GM21423 (cell line): ENCODE data around the gene MCEE.
"Not testable (repeated sequence)": the region's sequence is repeated elsewhere in the genome, so short reads cannot be mapped to it uniquely, and the experiment has no call there.

Experiments used
- ATAC-seq: cut with Tn5 transposase; IDR thresholded peaks from one replicate; pipeline ENCODE4 v1.9.1; 2021; ENCODE audit warnings: mild to moderate bottlenecking, moderate library complexity; ENCODE audit not compliant: unreplicated experiment

MCEE gene

DNA sequence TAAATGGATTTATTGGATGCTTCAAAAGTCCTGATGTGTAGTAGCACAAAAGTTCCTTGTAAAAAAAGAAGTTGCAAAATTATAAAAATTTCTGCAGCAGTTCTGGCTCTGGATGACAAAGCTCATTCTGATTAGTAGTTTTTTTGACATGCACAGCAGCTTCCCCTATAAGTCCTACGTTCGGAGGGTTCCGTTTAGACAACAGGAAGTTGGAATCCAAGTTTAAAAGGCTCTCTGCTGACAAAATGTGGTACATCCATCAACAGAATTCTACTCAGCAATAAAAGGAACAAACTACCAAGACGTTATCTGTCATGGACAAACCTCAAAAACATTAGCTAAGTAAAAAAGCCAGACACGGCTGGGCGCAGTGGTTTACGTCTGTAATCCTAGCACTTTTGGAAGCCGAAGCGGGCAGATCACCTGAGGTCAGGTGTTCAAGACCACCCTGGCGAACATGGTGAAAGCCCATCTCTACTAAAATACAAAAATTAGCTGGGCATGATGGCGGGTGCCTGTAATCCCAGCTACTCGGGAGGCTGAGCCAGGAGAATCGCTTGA is 46.2 kb downstream of the MCEE start:
- not testable (repeated sequence) for ATAC-seq

DNA sequence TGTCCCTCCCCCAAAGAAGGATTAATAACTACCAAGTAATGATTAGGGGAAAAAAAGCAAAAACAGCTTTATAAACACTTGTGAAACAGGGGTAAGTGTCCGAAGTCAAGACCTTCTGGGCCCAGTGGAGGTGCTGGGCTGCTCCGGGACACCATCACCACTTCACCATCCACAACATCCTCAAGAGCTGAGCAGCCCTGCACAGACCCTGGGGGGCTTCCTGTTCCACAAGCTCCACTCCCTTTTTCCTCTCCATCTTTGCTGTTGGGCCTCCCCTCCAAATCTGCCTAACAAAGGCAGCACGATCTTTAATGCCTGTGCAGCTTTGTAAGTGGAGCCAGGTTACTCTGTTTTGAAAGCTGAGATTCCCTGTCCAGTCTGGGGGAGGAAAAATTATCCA is 46.7 kb downstream of the MCEE start:
- ATAC-seq, result not testable (repeated sequence)

DNA sequence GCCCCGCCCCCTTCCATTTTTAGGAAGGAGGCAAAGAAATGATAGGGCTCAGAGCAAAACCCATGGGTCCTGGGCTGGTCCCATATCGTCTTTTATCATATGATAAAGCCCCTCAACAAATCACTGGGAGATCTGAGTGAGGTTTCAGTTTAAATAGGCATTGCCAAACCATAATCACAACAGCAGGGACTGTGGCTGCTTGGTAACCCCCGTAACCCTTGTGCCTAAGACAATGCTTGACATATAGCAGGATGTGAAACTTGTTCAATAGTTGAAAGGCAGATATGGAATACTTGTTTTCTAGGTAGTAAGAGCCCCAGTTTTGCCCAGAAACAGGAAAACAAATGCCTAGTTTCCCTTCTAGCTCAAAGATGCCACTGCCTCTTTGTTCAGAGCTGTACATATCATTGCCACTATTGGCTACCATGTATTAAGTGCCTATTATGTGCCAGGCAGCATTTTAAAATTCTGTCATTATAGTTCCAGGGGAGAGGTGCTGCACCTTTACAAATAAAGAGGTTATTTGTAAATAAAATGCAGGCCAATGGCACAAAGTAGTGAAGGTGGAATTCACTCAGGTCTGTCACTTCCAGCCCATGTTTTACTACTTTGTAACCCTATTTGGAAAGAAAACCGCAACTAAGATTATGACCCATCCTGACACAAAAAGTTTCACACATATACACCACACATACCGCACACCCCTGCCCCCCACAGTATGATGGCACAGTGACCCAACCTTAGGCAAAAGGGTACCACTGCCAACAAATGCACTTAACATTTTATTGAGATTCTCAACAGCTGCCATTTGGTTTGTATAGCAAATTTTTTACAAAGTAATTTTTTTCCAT is 47.4 kb downstream of the MCEE start:
- peak; percentile 58 for ATAC-seq

DNA sequence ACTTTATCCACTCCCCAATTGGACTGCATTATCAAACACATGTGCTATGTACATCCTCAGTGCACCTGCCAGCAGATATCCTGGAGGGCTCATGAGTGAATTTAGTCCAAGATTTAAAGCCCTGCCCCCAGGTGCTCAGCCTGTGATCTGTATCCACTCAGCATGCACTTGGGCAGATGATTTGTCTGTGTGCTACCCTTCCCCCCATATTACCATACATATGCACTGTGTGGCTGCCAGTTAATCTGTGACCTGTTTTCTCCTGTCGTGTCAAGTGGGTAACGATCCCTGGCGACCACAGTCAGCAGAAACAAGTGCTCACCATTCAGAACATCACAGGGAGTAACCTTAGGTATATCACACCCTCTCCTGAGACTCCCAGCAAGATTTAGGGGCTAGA is 51.4 kb downstream of the MCEE start:
- no peak for ATAC-seq

DNA sequence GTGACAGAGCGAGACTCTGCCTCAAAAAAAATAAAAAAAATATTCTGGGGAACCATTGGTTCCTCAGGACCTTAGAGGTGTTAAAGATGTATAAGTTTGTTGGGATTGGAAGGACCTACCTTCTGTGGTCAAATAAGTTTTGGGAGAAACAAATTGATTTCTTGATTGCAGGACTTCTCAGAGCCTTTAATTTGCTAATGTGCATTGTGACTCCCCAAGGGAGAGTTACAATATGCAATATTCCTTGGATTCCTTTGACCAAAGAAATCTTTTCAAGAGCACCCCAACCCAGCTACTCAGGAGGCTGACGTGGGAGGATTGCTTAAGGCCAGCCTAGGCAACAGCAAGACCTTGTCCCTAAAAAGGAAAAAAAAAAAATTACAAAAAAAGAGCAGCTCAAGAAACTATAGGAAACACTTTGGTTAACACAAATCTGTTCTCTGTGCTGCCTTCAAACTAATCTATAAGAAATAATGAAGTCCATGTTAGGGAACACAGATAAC is 55.1 kb downstream of the MCEE start:
- no peak for ATAC-seq

DNA sequence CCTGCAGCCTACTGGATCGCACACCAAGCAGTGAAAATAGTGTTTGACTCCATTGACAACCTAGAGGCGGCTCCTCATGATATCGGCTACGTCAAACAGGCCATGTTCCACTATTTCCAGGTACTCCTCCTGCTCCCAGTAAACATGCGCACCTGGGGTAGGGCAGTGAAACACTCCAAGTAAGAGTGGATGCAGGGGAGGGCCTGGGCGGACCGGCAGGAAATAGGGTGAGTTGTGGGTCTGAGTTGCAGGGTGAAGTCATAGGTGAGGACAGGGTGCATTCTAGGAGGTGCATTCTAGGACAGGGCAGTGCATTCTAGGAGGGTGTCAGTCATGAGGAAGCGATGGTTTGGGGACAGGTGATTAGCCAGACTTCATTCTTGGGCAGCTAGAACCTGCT is 56.6 kb downstream of the MCEE start:
- no peak for ATAC-seq

DNA sequence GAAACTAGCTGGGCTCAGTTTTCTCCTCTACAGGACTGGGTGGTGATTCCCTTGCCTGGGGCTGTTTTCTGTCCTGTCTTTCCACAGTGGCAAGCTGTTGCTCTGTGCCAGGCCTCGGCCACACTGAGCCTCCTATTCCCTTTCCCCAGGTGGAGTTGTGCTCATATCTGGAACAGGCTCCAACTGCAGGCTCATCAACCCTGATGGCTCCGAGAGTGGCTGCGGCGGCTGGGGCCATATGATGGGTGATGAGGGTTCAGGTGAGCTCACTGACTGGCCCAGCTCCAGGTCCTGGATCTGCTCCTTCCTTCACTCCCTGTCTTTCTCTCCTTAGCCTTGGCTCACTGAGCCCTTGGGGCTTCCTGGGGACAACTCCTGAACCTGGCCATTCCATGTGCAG is 57.5 kb downstream of the MCEE start:
- no peak for ATAC-seq

DNA sequence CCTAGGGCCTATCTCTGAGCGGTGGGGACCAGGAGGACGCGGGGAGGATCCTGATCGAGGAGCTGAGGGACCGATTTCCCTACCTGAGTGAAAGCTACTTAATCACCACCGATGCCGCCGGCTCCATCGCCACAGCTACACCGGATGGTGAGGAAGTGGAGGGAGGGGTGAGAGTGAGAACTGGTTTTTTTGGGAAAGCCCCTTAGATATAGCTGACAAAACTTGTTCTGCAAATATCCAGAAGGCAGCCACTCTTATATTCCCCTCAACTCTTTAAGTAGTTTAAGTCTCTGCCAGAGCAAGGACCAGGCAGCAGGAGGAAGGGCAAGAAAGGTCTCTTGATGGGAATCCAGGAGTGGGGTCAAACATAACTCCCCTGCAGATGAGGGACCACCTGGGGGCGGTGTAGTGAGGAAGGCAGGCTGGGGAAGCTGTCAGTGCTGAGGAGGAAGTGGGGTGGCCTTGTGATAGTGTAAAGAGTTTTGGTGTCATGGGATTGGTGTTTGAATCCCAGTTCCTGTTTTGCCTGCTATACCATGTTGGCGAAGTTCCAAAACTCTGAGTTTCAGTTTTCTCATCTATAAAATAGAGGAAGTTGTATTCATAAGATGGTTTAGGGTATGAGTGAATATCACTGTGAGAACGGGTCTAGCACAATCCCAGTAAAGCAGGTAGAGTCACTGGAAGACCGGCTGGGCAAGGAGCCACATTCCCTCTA is 58.2 kb downstream of the MCEE start:
- ATAC-seq, result peak; percentile 45

DNA sequence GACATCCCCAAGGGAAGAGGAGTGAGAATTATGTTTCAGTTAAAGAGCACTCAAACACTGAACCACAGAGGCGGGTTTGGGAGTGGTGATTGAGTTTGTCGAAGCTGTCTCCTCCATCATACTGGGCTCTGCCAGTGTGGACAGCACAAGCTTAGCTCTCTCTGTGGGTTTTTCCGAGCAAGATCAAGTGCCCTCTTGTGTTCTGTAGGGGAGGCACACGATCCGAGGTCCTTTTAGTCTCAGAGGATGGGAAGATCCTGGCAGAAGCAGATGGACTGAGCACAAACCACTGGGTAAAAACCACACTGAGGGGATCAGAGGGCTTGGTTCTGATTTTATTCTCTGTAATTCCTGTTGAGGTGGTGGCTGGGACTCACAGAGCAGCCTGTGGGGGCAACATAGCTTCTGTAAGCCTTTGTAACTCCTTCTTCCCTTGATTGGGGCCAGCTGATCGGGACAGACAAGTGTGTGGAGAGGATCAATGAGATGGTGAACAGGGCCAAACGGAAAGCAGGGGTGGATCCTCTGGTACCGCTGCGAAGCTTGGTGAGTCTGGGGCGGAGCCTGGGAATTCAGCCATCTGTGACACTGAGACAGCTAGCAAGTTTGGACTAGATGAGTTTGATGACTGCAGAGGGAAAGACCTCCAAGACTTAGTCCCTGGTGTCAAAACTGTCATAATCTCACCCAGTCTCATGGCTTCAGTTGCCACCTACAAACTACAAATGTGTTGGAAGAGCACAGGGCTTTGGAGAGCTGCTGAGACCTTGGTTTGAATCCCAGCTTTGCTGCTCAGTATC is 59.5 kb downstream of the MCEE start:
- peak; percentile 12 for ATAC-seq

DNA sequence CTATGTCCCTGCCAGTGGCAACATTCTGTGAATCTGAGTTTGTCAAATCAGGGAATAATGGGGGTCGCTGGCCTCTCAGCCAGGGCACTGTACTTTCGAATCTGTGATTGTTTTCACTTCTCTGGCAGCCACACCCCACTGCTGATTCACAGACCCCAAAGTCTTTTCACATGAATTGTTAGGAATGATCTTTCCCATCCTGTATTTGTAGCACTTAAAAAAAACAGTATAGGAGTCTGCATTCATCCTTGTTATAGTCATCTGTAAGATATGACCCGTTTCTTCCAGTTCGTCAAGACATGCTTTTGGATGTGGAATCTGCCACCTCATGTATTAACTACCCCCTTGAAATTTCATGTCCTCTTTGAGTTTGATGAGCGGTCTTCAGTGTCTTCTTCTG is 60.7 kb downstream of the MCEE start:
- ATAC-seq, result no peak

DNA sequence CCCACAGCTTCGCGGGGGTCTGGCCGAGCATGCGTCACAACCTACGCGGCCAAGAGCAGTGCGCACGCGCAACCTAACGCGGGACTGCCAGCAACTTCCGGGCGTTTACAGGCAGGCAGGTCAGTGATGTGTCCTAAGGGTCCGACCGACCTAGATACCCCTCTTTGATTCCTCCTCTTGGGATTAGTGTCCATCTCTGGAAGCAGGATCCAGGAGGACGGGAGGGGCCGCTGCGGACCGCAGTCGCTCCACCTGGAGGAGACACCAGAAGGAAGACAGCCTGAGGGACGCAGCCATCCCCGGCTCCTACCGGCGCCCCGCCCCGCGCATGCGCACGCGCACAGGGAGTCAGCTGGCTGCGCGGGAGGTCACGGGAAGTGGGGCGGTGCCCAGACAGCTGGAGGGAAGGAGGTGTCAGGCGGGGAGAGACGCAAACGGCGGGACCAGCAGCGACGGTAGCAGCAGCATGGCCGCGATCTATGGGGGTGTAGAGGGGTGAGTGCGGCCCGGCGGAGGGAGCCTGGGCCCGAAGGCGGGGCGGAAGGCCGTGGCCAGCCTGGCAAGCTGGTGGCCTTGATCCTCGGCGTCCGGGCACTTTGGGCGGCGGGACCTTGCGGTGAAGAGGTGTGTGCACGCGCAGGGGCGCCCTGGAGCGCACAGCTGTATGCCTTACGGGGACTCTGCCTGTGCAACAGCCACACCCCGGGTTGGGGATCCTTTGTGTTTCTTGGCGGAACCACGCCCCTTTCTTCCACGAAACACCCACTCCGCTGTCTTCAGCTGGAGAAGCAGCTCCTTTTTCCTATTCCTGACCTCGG is 61.6 kb downstream of the MCEE start, which contains the start of gene NAGK:
NAGK (plus strand) TSS at position 431 of the 818 bp plus-strand sequence; CDS start at position 467, 36 bp downstream.
- peak; percentile 48 for ATAC-seq

DNA sequence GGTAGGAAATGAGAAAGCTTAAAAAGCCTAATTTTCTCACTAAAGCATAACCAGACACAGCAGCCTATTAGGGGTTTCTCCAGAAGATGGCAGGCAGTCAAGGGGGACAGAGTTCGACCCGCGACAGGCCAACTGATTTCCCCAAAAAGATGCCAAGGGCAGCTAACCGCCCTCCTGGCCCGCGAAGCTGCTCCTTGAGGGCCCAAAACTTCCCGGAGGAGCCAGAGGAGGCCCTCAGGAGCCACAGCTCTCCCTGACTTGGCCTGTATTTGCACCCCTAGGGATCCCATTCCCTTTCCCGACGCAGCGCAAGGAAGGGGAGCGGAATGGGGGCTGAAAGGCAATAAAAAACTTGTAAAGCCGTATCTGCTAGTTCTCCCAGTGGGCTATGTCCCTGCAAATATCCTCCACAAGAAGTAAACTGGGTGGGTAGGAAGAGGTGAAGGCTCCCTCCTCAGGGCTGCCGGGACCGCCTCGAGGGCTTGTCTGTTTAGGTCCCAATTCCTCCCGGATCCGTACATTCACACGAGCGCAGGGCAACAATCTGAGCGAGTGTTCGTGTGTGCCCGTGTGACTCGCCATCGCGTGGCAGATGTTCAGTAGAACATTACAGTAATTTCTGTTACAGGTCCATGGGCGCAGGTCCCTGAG is 62.3 kb downstream of the MCEE start:
- ATAC-seq, result no peak

DNA sequence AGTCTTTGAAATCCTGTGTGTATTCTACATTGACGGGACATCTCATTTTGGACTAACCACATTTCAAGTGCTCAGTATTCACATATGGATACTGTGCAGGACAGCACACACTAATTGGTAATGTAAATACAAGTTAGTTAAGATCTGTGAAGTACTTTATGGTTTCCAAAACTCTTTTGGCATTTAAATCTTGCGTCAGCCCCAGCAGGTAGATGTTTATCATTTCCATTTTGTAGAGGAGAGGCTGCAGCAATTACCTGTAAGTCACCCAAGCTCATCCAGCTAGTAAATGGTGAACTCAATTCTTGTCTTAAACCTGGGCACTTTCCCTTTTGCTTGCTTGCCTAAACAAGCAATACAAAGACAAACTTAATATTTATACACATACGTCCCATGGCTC is 63.2 kb downstream of the MCEE start:
- no peak for ATAC-seq

DNA sequence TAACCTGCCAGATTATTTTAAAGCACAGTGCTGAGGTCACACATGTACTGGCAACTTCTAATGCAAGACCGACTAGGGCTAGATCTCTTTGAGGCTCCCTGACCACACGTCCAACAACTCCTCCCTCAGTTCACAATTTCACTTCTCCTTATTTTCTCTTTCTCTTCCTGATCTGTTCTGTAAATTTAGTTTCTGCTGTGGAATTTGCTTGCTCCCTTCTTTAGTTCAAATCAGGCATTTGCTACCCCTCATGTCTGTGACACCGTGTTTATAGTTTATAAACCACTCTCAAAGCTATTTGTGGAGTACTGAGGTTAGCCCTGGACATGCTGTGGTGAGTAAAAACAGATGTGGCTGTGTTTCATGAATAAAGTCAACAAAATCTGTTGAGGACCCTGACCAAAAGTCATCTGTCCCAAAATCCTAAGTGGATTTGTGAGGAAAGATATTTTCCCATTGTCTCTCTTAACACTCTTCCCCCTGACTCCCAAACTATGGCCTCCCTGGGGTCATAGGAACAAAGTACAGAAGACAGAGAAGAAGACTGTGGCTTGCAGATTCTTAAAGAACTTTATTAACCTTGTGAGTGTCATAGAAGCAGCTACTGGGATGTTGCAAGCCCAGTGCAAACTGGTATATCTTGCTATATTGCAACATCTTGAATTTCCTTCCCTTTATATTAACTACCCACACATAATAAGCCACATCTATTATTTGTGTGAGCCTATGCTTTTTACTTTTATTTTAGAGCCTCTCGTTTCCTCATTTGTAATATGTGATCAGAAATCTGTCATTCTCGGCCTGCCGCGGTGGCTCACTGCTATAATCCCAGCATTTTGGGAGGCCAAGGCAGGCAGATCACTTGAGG is 65.0 kb downstream of the MCEE start:
- ATAC-seq, result peak; percentile 21

DNA sequence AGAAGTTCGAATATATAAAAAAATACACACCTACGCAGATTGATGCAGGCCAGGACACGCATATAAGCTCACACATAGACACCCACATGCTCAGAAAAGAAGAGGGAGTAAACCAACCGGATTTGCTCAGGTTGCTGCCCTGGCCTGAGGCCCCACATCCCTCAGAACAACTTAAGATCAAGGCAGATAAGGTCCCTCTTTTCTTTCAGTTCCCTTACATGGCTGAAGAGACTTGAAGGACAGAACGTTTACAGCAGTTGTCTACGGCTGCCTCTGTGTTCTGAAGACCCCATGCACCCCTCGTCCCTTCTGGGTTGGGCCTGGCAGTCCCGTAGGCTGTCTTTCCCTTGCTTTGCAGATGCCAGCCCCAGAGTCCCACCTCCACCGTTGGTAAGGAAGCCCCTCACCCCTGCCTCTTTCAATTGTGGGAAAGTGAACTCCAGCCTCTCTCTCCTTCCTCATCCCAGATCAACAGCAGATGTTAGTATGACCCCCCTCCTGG is 65.9 kb downstream of the MCEE start:
- ATAC-seq, result no peak

DNA sequence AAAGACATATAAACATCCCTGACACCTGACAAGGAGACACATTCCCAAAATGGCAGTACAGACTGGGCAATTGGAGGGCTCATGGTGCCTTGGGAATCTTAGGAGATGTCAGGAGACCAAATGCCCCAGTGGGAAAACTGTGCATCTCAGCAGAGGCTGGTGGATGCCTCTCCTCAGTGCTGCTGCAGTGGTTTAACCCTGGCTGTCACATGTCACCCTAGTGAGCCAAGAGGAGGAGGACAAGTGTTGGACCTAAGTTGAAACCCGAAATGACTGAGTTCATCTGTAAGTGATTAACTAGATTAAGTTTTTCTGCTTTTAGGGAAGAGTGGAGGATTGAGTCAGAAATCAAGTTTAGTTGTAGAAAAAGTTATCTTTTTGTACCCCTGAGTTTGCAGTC is 66.8 kb downstream of the MCEE start:
- no peak for ATAC-seq

DNA sequence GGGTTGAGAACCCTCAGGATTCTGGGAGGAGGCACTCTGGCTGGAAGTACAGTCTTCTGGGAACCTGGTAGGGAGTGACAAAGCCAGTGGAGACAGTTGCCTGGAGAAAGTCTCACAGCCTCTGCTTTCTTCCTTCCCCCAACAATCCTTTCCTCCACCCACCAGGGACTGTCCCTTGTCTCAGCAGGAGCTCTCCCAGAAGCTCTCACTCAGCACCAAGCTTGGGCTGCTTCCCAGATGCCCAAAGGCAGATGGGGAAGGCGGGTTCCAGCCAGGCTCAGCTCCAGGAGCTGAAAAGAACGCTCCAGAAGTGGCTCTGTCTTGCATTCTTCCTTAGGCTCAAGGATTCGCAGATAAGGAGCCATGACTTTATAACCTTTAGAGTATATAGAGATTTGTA is 69.2 kb downstream of the MCEE start:
- no peak for ATAC-seq

DNA sequence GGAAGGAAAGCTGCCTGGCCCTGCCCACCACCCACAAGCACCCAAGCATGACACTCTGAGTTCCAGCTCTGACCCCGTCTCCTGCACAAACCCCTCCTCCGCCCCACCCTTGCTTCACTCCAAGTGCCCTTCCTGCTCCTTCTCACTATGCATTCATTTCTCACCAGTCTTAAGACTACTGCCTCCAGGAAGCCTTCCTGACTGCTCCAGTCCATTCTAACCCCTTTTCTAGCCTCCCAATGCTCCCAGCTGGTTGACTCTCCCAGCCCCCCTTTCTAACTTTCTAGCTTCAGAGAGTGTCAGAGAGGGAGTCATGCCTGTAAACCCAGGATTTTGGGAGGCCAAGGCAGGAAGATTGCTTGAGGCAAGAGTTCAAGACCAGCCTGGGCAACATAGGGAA is 69.8 kb downstream of the MCEE start:
- ATAC-seq, result no peak
